Upper lobe of right lung (tissue), 1 donor: ENCODE measurements around the gene TANGO2. TPM values are rescaled to one million over a fixed set of nuclear protein-coding genes. Genes with fewer than 3 reads are reported as not detected.

Source experiments
- ATAC-seq: fragments of 200-7000 bp; cut with Tn5 transposase; one replicate; pipeline ENCODE4 v1.9.1; 2020; ENCODE audit warnings: mild to moderate bottlenecking, moderate library complexity
- DNase-seq: peaks from one replicate; pipeline ENCODE4 v3.0.0-alpha.2; 2020
- H3K27ac ChIP-seq: fragments of 200-600 bp; one replicate; pipeline ENCODE4 v1.8.0; 2022
- H3K27me3 ChIP-seq: fragments of 200-600 bp; one replicate; pipeline ENCODE4 v1.8.0; 2022; ENCODE audit warnings: mild to moderate bottlenecking
- H3K36me3 ChIP-seq: fragments of 200-600 bp; one replicate; pipeline ENCODE4 v1.8.0; 2022
- H3K4me1 ChIP-seq: fragments of 200-600 bp; one replicate; pipeline ENCODE4 v1.8.0; 2022
- H3K4me3 ChIP-seq: fragments of 200-600 bp; one replicate; pipeline ENCODE4 v1.8.0; 2022; ENCODE audit warnings: mild to moderate bottlenecking
- H3K9me3 ChIP-seq: fragments of 200-600 bp; one replicate; pipeline ENCODE4 v1.8.0; 2022
- CTCF ChIP-seq: fragments of 200-600 bp; IDR thresholded peaks from one replicate; pipeline ENCODE4 v1.8.0; 2022; ENCODE audit warnings: antibody characterized with exemption
- intact Hi-C: fragments of 100-400 bp; cut with DNase I; formaldehyde crosslinking; loops from one replicate; pipeline ENCODE4 v1.11.0; 2022
- total RNA-seq: library from RNA; stranded (reverse); fragmentation: NEBNext Ultra II Directional; extraction: Animal tissue kit (Norgen Biotek cat#: 25700); gene quantifications from one replicate; pipeline ENCODE4 v1.2.1, GENCODE V29; 2021
- donor health status: DM: no; HTN: yes; CAD: no; lungs with severe emphysema.

TANGO2 gene
- total RNA-seq, 1 donor from 2014 or later = 37.8 TPM

GRCh38 chr22:20111689-20112622 is 91.0 kb downstream of the TANGO2 start:
- Histone ChIP-seq H3K27ac (no peak overlapping the region), H3K9me3 (no peaks in the 10 kb centered on the region), H3K4me1 (peaks cover 10% of the 10 kb centered on the region), H3K4me3 (no peak overlapping the region), H3K27me3 (no peaks in the 10 kb centered on the region), H3K36me3 (peaks cover 78% of the 10 kb centered on the region)
- no peak for TF ChIP-seq CTCF
- ATAC-seq (no peak), DNase-seq (no peak)
- intact Hi-C loops = no loop called here

- intact Hi-C loops = no loop called here
- H3K4me3 ChIP-seq = no peak overlapping the region
- TF ChIP-seq CTCF = no peak
Observed at GRCh38 chr22:20112623-20113511, 92.0 kb downstream of the TANGO2 start.

GRCh38 chr22:20113551-20114310 is 92.8 kb downstream of the TANGO2 start:
- no peak overlapping the region for H3K27ac ChIP-seq
- H3K9me3 ChIP-seq = no peaks in the 10 kb centered on the region
- DNase-seq = no peak
- H3K4me1 ChIP-seq = peaks cover 17% of the 10 kb centered on the region
- no peak for TF ChIP-seq CTCF
- no peak for ATAC-seq
- peaks cover 61% of the 10 kb centered on the region for H3K36me3 ChIP-seq
- intact Hi-C loops = no loop called here
- no peaks in the 10 kb centered on the region for H3K27me3 ChIP-seq
- no peak overlapping the region for H3K4me3 ChIP-seq

More at GRCh38 chr22:20112623-20113511, 92.0 kb downstream of the TANGO2 start:
- H3K27me3 ChIP-seq = no peaks in the 10 kb centered on the region
- H3K27ac ChIP-seq = no peak overlapping the region
- no peaks in the 10 kb centered on the region for H3K9me3 ChIP-seq
- ATAC-seq (no peak), DNase-seq (no peak)
- peaks cover 69% of the 10 kb centered on the region for H3K36me3 ChIP-seq
- H3K4me1 ChIP-seq = peaks cover 10% of the 10 kb centered on the region

- DNase-seq (no peak), ATAC-seq (no peak)
- no peak overlapping the region for H3K4me3 ChIP-seq
- intact Hi-C loops = no loop called here
- TF ChIP-seq CTCF = no peak
- H3K36me3 ChIP-seq = peaks cover 60% of the 10 kb centered on the region
- no peak overlapping the region for H3K27ac ChIP-seq
- H3K4me1 ChIP-seq = peaks cover 25% of the 10 kb centered on the region
- H3K27me3 ChIP-seq = no peaks in the 10 kb centered on the region
- H3K9me3 ChIP-seq = no peaks in the 10 kb centered on the region
Observed at GRCh38 chr22:20114506-20115475, 93.9 kb downstream of the TANGO2 start.
